Fibroblast of mammary gland (primary cell): ENCODE measurements around the gene PHACTR1.

Experiments used
- DNase-seq: peaks from one replicate; pipeline ENCODE4 v3.0.0-alpha.2; 2010; ENCODE audit warnings: low read depth
- H3K4me3 ChIP-seq: 2 replicates; pipeline ENCODE4 v1.5.1; 2011; ENCODE audit warnings: low read depth, mild to moderate bottlenecking, low read length, moderate library complexity; ENCODE audit not compliant: control insufficient read depth
- TF ChIP-seq, protein P1 (sequence below): conservative IDR thresholded peaks from 2 replicates; pipeline ENCODE4 v1.5.1; 2011; ENCODE audit warnings: low read depth, low read length, inconsistent platforms; ENCODE audit not compliant: control insufficient read depth, insufficient read depth

PHACTR1 gene

DNA sequence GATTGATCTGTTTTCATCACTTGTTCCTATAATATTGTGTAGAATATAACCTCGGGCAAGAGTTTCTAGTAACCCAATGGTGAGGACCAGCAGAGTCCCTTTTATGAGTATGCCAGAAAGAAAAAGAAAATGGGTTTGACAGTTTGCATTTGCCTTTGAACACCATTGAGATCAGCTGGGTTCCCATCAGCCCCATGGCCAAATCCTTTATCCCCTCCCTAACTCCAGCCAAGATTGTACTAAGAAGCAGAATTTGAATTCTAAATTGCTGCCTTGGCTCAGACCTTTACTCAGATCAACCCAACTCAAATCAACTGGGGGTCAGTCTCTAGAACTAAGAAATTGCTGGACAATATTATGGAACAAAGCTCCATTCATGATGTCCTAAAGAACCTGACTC is 424.4 kb downstream of the PHACTR1 start:
- no peak for DNase-seq
- H3K4me3 ChIP-seq, result no peak overlapping the region
- TF ChIP-seq, protein P1, sequence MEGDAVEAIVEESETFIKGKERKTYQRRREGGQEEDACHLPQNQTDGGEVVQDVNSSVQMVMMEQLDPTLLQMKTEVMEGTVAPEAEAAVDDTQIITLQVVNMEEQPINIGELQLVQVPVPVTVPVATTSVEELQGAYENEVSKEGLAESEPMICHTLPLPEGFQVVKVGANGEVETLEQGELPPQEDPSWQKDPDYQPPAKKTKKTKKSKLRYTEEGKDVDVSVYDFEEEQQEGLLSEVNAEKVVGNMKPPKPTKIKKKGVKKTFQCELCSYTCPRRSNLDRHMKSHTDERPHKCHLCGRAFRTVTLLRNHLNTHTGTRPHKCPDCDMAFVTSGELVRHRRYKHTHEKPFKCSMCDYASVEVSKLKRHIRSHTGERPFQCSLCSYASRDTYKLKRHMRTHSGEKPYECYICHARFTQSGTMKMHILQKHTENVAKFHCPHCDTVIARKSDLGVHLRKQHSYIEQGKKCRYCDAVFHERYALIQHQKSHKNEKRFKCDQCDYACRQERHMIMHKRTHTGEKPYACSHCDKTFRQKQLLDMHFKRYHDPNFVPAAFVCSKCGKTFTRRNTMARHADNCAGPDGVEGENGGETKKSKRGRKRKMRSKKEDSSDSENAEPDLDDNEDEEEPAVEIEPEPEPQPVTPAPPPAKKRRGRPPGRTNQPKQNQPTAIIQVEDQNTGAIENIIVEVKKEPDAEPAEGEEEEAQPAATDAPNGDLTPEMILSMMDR, result no peak

DNA sequence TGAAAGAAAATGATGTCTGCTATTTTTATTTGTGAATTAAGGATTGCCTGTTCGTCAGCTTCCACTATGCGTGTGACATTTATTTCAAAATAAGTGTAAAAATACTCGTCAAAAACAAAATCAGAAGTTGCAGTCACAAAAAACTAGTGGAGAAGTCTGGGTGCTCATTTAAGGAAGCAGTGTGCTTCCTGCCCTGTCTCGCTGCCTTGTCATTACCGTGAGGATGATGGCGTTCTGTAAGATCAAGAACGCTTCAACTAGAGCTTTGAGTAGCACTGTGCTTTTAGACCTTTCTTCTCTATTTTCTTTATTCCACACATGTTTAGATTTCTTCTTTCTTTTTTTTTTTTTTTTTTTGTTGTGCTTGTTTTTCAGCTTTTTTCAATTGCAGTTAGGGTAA is 424.8 kb downstream of the PHACTR1 start:
- H3K4me3 ChIP-seq, result no peak overlapping the region
- TF ChIP-seq, protein P1, result no peak
- DNase-seq, result no peak

DNA sequence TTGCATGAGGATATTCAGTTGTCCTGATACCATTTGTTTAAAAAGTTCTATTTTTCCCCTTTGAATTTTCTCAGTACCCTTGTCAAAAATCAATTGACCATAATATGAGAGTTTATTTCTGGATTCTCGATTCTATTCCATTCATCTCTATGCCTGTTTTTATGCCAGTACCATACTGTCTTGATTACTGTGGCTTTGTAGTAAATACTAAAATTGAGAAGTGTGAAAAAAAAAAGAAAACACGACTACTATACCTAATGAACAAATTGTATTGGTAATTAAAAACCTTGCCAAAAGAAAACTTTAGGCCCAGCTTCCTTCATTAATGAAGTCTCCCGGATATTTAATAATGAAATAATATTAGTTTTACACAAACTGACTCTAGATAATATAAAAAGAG is 426.0 kb downstream of the PHACTR1 start:
- TF ChIP-seq, protein P1, result no peak
- no peak for DNase-seq

DNA sequence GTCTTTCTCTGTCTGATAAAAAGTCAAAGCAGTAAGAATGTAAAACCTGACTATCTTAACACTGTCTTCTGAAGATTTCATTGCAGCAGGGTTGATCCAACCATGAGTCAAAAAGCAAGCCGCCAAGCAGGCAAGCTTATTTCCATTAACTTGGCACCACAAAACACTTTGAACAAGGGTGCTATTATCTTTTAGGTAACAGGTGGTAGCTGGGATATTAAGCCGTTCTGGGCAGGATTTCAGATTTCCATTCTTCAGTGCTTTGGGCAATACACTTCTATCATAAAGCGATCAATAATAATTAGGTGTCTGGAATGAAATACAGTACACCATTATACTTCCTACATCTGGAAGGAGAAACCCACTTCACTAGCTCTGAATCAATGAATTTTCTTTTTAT is 429.9 kb downstream of the PHACTR1 start:
- no peak for DNase-seq
- TF ChIP-seq, protein P1, result no peak
- H3K4me3 ChIP-seq, result no peak overlapping the region

More for the DNA sequence above, 426.0 kb downstream of the PHACTR1 start:
- H3K4me3 ChIP-seq, result no peak overlapping the region

DNA sequence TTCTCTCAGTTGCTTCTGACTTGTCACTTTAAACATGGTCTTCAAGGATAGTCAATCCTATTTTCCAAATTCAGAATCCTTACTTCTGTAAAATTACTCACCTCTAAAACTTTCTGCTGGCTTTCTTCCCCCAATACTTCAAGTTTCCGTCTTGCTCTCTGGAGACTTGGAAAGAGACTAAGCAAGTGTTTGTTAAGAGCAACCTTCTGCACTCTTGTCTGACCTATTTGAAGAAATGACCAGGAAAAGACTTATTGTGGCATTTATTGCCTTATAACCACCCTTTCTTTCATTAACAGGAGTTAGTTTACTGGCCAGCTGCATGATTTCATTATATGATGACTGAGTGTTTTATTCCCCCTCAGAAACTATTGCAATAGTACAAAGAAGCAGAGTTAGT is 430.8 kb downstream of the PHACTR1 start:
- no peak overlapping the region for H3K4me3 ChIP-seq
- TF ChIP-seq, protein P1, result no peak
- DNase-seq, result no peak

DNA sequence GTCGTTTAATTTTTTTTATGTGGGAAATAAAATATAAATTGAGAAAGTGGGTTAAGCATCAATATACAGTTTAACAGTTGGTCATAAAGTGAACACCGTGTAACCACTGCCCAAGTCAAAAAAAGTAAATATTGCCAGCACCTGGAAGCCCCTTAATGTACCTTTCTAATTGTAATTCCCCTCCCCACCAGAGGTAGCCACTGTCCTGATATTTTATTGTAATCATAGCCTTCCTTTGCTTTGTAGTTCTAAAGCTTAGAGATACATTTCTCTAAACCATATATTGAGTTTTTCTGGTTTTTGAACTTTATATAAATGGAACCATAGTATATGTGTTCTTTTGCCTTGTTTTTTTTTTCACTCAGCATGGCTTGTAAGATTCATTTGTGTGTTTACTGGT is 431.2 kb downstream of the PHACTR1 start:
- no peak overlapping the region for H3K4me3 ChIP-seq
- TF ChIP-seq, protein P1, result no peak

DNA sequence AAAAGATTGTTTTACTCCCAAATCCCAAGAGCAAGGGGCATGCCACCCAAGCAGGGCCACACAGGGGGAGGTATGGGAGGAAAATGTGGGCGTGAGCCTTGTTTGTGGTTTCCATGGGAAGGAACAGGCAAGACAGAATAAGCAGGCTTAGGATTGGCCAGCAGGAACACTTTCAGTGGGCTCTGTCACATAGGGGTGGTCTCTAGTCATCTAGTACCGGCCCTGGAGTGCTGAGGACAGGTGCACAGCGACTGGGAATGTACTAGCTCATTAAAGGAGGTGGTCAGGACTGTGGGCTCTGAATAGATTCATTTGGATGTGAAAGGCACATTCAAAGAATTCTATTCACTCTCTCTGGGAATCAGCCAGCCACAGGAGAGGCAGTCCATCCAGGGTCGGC is 436.2 kb downstream of the PHACTR1 start:
- DNase-seq, result no peak
- no peak overlapping the region for H3K4me3 ChIP-seq
- TF ChIP-seq, protein P1, result no peak

More for the DNA sequence above, 431.2 kb downstream of the PHACTR1 start:
- no peak for DNase-seq
